Kidney (tissue), 14 donors: ENCODE results near the gene ZNF524. TPM values are rescaled to one million over a fixed set of nuclear protein-coding genes. Genes with fewer than 3 reads are reported as not detected.

ENCODE experiments used
- DNase-seq, 5 donors: peaks; one replicate each; pipeline ENCODE4 v3.0.0-alpha.2; 2013 to 2020
- FAIRE-seq: peaks from 2 replicates; lab custom pipeline; 2012; peaks lifted over from hg19 to GRCh38; lab: Jason Lieb, UNC
- H3K27ac ChIP-seq, 2 donors: one replicate each; pipeline ENCODE4 v1.7.0; 2013; ENCODE audit warnings: low read depth in 2 of 2, low read length in 2 of 2, inconsistent platforms in 1 of 2
- H3K27me3 ChIP-seq: one replicate; pipeline ENCODE4 v1.7.1; 2013; ENCODE audit warnings: low read length, inconsistent platforms; ENCODE audit not compliant: control insufficient read depth, insufficient read depth
- H3K36me3 ChIP-seq, 3 donors: one replicate each; pipeline versions ENCODE4 v1.7.0 to v1.7.1; 2013; ENCODE audit warnings: low read length in 3 of 3, control low read depth in 1 of 3, inconsistent platforms in 1 of 3; ENCODE audit not compliant: insufficient read depth in 3 of 3, control insufficient read depth in 2 of 3
- H3K4me1 ChIP-seq, 3 donors: one replicate each; pipeline versions ENCODE4 v1.7.0 to v1.7.1; 2013; ENCODE audit warnings: low read length in 3 of 3, inconsistent platforms in 1 of 3, low read depth in 1 of 3; ENCODE audit not compliant: control insufficient read depth in 2 of 3, insufficient read depth in 2 of 3
- H3K4me3 ChIP-seq, 3 donors: one replicate each; pipeline versions ENCODE4 v1.7.0 to v1.8.1; 2013; ENCODE audit warnings: low read length in 3 of 3, control low read depth in 1 of 3, inconsistent platforms in 1 of 3
- H3K9ac ChIP-seq, 3 donors: one replicate each; pipeline versions ENCODE4 v1.7.0 to v1.7.1; 2013; ENCODE audit warnings: low read length in 3 of 3, control low read depth in 1 of 3, inconsistent platforms in 1 of 3
- H3K9me3 ChIP-seq, 3 donors: one replicate each; pipeline versions ENCODE4 v1.7.0 to v1.7.1; 2013; ENCODE audit warnings: low read length in 3 of 3, control low read depth in 1 of 3, inconsistent platforms in 1 of 3; ENCODE audit not compliant: control insufficient read depth in 2 of 3, insufficient read depth in 1 of 3
- intact Hi-C: fragments of 100-400 bp; cut with DNase I; formaldehyde crosslinking; loops from one replicate; pipeline ENCODE4 v1.11.1; 2022
- polyA plus RNA-seq: library from polyadenylated mRNA; stranded (reverse); fragments of 350-450 nt; fragmentation: Illumina TruSeq; extraction: RNeasy Lipid Tissue Mini Kit (QIAGEN cat#74804); gene quantifications from one replicate; pipeline ENCODE4 v1.2.3, GENCODE V29; 2014; ENCODE audit warnings: low read depth, low replicate concordance; ENCODE audit not compliant: insufficient read depth
- total RNA-seq: library from RNA; stranded (reverse); fragmentation: NEBNext Ultra II Directional; extraction: Animal tissue kit (Norgen Biotek cat#: 25700); gene quantifications from one replicate; pipeline ENCODE4 v1.2.1, GENCODE V29; 2021
- TF ChIP-seq, protein P1 (sequence below): IDR thresholded peaks from 3 replicates; pipeline ENCODE4 v1.5.1; 2012; ENCODE audit warnings: mild to moderate bottlenecking, moderate library complexity, borderline replicate concordance; ENCODE audit not compliant: insufficient read depth; ENCODE audit errors: extremely low read depth
- donor health status: control.
- donor health status: control.
- donor health status: control.
- donor health status: control.
- donor health status: control.
- donor health status: DM: yes; HTN: yes; CAD: no.
- donor health status: Normal renal cell carcinoma (clear cell type).

The ZNF524 gene
- total and polyA plus RNA-seq, 2 donors from 2014 or later = 22.9 to 32.6 TPM

DNA sequence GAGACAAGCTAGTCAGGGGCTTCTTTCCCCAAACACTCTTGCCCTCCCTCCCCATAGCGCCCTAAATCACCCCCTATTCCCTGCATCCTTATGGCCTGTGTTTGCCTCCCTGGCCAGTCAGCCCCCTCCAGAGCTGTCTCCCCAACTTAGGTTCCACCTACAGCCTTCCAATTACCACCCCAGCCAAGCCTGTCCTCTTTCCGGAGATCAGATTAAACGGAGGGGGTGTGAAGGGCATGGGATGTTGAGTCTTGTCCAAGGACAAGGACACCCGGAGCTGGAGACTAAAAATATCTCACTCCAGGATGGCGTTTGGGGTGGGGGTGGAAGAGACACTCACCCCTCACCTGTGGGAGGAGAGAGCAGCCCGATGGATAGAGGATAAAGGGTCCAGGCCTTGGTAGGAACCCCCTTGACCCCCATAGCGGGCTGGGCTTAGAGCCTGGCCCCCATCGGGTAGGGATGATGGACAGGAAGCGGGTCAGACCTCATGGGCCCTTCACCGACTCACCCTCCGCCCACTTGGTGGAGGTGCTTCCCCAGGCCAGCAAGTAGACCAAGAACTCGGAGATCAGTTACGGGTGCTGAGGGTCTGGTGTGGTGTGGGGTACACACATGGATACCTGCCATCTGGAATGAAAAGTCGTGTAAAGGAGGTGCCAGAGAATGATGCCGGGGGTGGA, 11.4 kb downstream of the ZNF524 start:
- FAIRE-seq = no peak
- H3K36me3 ChIP-seq = peaks cover 0 to 3% (median 0%) of the 10 kb centered on the region in 3 donors
- H3K27ac ChIP-seq = no peak overlapping the region
- DNase-seq = no peak
- H3K9me3 ChIP-seq = no peaks in the 10 kb centered on the region
- TF ChIP-seq, protein P1, sequence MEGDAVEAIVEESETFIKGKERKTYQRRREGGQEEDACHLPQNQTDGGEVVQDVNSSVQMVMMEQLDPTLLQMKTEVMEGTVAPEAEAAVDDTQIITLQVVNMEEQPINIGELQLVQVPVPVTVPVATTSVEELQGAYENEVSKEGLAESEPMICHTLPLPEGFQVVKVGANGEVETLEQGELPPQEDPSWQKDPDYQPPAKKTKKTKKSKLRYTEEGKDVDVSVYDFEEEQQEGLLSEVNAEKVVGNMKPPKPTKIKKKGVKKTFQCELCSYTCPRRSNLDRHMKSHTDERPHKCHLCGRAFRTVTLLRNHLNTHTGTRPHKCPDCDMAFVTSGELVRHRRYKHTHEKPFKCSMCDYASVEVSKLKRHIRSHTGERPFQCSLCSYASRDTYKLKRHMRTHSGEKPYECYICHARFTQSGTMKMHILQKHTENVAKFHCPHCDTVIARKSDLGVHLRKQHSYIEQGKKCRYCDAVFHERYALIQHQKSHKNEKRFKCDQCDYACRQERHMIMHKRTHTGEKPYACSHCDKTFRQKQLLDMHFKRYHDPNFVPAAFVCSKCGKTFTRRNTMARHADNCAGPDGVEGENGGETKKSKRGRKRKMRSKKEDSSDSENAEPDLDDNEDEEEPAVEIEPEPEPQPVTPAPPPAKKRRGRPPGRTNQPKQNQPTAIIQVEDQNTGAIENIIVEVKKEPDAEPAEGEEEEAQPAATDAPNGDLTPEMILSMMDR = no peak
- H3K27me3 ChIP-seq = no peaks in the 10 kb centered on the region
- peaks cover 0 to 7% (median 0%) of the 10 kb centered on the region in 3 donors for H3K4me1 ChIP-seq
- H3K9ac ChIP-seq = no peak overlapping the region
- intact Hi-C loops = loop anchor here (10.0 kb wide), 1 partner anchor 347 kb away; no protein-coding TSS in a partner anchor
- no peak overlapping the region for H3K4me3 ChIP-seq

DNA sequence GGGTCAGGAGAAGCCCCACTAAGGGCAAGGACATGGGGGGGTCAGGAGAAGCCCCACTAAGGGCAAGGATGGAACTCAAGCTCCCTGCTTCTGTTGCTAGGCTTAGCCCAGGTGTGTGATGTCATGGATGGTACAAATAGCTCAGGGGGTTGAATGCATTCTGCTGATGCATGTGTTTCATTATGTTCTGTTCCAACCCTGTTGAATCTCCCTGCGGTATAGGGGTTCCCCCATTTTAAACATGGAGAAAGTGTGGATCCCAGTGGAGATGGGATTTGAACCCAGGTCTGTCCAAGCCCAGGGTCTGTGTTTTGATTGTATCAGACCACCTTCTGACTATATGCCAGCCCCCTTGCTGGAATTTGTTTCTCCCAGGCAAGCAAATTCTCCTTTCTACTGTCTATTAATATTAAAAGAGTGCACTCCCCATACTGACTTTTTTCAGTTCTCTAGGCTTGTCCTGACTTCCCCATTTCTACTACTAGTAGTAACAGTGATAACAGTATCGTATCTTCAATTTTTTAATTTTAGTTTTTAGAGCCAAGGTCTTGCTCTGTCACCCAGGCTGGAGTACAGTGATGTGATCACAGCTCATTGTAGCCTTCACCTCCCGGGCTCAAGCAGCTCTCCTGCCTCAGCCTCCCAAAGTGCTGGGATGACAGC, 12.0 kb downstream of the ZNF524 start:
- Histone ChIP-seq H3K27me3 (no peaks in the 10 kb centered on the region), H3K9ac (peak overlapping the region in 1 of 3 donors; percentile 17), H3K9me3 (no peaks in the 10 kb centered on the region), H3K27ac (no peak overlapping the region), H3K36me3 (peaks cover 0 to under 1% (median 0%) of the 10 kb centered on the region in 3 donors), H3K4me1 (no peaks in the 10 kb centered on the region), H3K4me3 (no peak overlapping the region)
- DNase-seq (no peak), FAIRE-seq (no peak)
- TF ChIP-seq, protein P1 = no peak
- intact Hi-C loops = loop anchor here (10.0 kb wide), 1 partner anchor 347 kb away; no protein-coding TSS in a partner anchor

DNA sequence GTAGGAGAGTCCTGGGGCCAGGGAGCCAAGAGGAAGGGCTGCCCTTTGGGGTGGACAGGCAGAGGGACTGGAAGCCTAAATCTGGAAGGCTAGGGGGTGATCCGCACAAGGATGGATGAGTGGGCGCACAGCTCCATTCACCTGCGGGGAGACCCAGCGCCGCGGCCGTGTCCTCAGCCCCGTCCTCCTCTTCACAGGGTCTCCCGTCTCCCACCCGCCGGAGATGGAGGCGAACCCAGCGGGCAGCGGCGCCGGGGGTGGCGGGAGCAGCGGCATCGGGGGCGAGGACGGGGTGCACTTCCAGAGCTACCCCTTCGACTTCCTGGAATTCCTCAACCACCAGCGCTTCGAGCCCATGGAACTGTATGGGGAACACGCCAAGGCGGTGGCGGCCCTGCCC, 13.3 kb downstream of the ZNF524 start:
- Histone ChIP-seq H3K27ac (no peak overlapping the region), H3K27me3 (no peaks in the 10 kb centered on the region), H3K4me3 (no peak overlapping the region), H3K36me3 (no peaks in the 10 kb centered on the region), H3K9me3 (no peaks in the 10 kb centered on the region), H3K9ac (no peak overlapping the region), H3K4me1 (no peaks in the 10 kb centered on the region)
- DNase-seq = no peak
- intact Hi-C loops = loop anchor here (10.0 kb wide), 1 partner anchor 349 kb away; no protein-coding TSS in a partner anchor
- TF ChIP-seq, protein P1 = no peak
- no peak for FAIRE-seq
